Measurements from ENCODE around the gene PRKN. TPM values are rescaled to one million over a fixed set of nuclear protein-coding genes. Genes with fewer than 3 reads are reported as not detected.

The PRKN gene
- total and polyA plus RNA-seq, 2 experiments from 2014 or later = 0.10 to 0.84 TPM

- TF ChIP-seq ZNF462 (CRISPR knock-in tag; IDR thresholded peaks at IDR 0.05) (no peak), ZNF114 (CRISPR knock-in tag; IDR thresholded peaks at IDR 0.05) (no peak), EZH2 (IDR thresholded peaks at IDR 0.05; ENCODE audit: low read depth, unreplicated experiment) (no peak), JUNB (IDR thresholded peaks at IDR 0.05; ENCODE audit: unreplicated experiment) (no peak), ETS1 (IDR thresholded peaks at IDR 0.05) (no peak), CREB1 (CRISPR knock-in tag; IDR thresholded peaks at IDR 0.05; ENCODE audit: low read depth) (no peak)
Measured at GRCh38 chr6:161837854-161838253, 889.7 kb downstream of the PRKN start (continued).

GRCh38 chr6:161837449-161837735 is 890.2 kb downstream of the PRKN start:
- H3K36me3 ChIP-seq (ENCODE audit: insufficient read depth) = no peaks in the 10 kb centered on the region
- Mint-ChIP-seq H3K36me3 (ENCODE audit: low read depth) (no peaks in the 10 kb centered on the region), H3K4me1 (peaks cover 44% of the 10 kb centered on the region), H3K9me3 (no peaks in the 10 kb centered on the region), H3K27me3 (ENCODE audit: insufficient read depth, low read depth, poor library complexity) (peaks cover 6% of the 10 kb centered on the region), H3K4me3 (no peak overlapping the region), H3K27ac (no peak overlapping the region)
- no peak overlapping the region for H3K4me2 ChIP-seq
- no peaks in the 10 kb centered on the region for H3K79me2 ChIP-seq (replicated peaks; ENCODE audit: insufficient read depth)
- no peaks in the 10 kb centered on the region for H3F3A ChIP-seq (replicated peaks; ENCODE audit: low read depth)
- H4K20me1 ChIP-seq (replicated peaks; ENCODE audit: insufficient read depth) = no peaks in the 10 kb centered on the region
- peaks cover 30% of the 10 kb centered on the region for H3K4me1 ChIP-seq (ENCODE audit: insufficient read depth)
- DNase-seq (ENCODE audit: low spot score) = no peak
- ATAC-seq = no peak
- no peaks in the 10 kb centered on the region for H3K27me3 ChIP-seq (ENCODE audit: insufficient read depth)
- no peak overlapping the region for H3K27ac ChIP-seq (ENCODE audit: low read depth)
- no peak overlapping the region for H3K4me3 ChIP-seq
- no peaks in the 10 kb centered on the region for H3K9me2 ChIP-seq (ENCODE audit: insufficient read depth)
- H2AFZ ChIP-seq = no peak overlapping the region
- TF ChIP-seq POLR2AphosphoS5 (IDR thresholded peaks at IDR 0.05; ENCODE audit: low read depth) = no peak
- no peak for TF ChIP-seq ETS1 (IDR thresholded peaks at IDR 0.05)
- TF ChIP-seq NANOG (IDR thresholded peaks at IDR 0.05; ENCODE audit: borderline replicate concordance) = no peak
- no peak for TF ChIP-seq CREB1 (CRISPR knock-in tag; IDR thresholded peaks at IDR 0.05; ENCODE audit: low read depth)
- no peak for TF ChIP-seq ZNF331 (CRISPR knock-in tag; IDR thresholded peaks at IDR 0.05; ENCODE audit: low read depth)

Measured in GM23338 (cell line).